GM23248 (cell line): ENCODE measurements around the gene TRIM54. TPM values are rescaled to one million over a fixed set of nuclear protein-coding genes. Genes with fewer than 3 reads are reported as not detected.

Source experiments
- DNase-seq: peaks from one replicate; pipeline ENCODE4 v3.0.0-alpha.2; 2015
- H2AFZ ChIP-seq: fragments of 200-600 bp; sonication (generic); 2 replicates; pipeline ENCODE4 v1.6.1; 2016; ENCODE audit warnings: antibody characterized with exemption
- H3F3A ChIP-seq: fragments of 200-600 bp; sonication (generic); 2 replicates; pipeline ENCODE4 v1.6.1; 2016; ENCODE audit warnings: mild to moderate bottlenecking, antibody characterized with exemption, mixed run types; ENCODE audit not compliant: insufficient read depth
- H3K27ac ChIP-seq: fragments of 200-600 bp; sonication (generic); 2 replicates; pipeline ENCODE4 v1.5.1; 2016; ENCODE audit warnings: mild to moderate bottlenecking
- H3K27me3 ChIP-seq: fragments of 200-600 bp; sonication (generic); replicated peaks from 2 replicates; pipeline ENCODE4 v1.6.1; 2016; ENCODE audit warnings: mild to moderate bottlenecking; ENCODE audit not compliant: insufficient read depth
- H3K36me3 ChIP-seq: fragments of 200-600 bp; sonication (generic); 2 replicates; pipeline ENCODE4 v1.6.1; 2016; ENCODE audit warnings: low read depth, mild to moderate bottlenecking
- H3K4me1 ChIP-seq: fragments of 200-600 bp; sonication (generic); 2 replicates; pipeline ENCODE4 v1.6.1; 2016; ENCODE audit warnings: mild to moderate bottlenecking; ENCODE audit not compliant: insufficient read depth
- H3K4me2 ChIP-seq: fragments of 200-600 bp; sonication (generic); one replicate; pipeline ENCODE4 v1.6.1; 2016; ENCODE audit warnings: mild to moderate bottlenecking; ENCODE audit not compliant: unreplicated experiment
- H3K4me3 ChIP-seq: fragments of 200-600 bp; sonication (generic); 2 replicates; pipeline ENCODE4 v1.5.1; 2016; ENCODE audit warnings: mild to moderate bottlenecking
- H3K79me2 ChIP-seq: fragments of 200-600 bp; sonication (generic); 2 replicates; pipeline ENCODE4 v1.6.1; 2016; ENCODE audit warnings: mild to moderate bottlenecking; ENCODE audit not compliant: insufficient read depth
- H3K9ac ChIP-seq: fragments of 200-600 bp; sonication (generic); 2 replicates; pipeline ENCODE4 v1.6.1; 2016; ENCODE audit warnings: mild to moderate bottlenecking
- H3K9me2 ChIP-seq: fragments of 200-600 bp; sonication (generic); 2 replicates; pipeline ENCODE4 v1.6.1; 2016; ENCODE audit warnings: mixed run types, mild to moderate bottlenecking, moderate library complexity; ENCODE audit not compliant: insufficient read depth
- H3K9me3 ChIP-seq: fragments of 200-600 bp; sonication (generic); one replicate; pipeline ENCODE4 v1.6.1; 2017; ENCODE audit warnings: low read depth
- H4K20me1 ChIP-seq: fragments of 200-600 bp; sonication (generic); 2 replicates; pipeline ENCODE4 v1.6.0; 2016; ENCODE audit not compliant: insufficient read depth
- EZH2 ChIP-seq: fragments of 200-600 bp; sonication (generic); IDR thresholded peaks from 2 replicates; pipeline ENCODE4 v1.6.1; 2018; ENCODE audit warnings: antibody characterized with exemption, mild to moderate bottlenecking; ENCODE audit not compliant: insufficient read depth, poor library complexity, severe bottlenecking
- EZH2phosphoT487 ChIP-seq: fragments of 200-600 bp; sonication (generic); IDR thresholded peaks from 2 replicates; pipeline ENCODE4 v1.6.1; 2018; ENCODE audit warnings: antibody characterized with exemption, moderate library complexity, mild to moderate bottlenecking, low read depth; ENCODE audit not compliant: insufficient read depth
- WGBS, 2 experiments: methylation state at CpG; one replicate each; pipeline ENCODE4 v1.1.6; 2015 to 2017; ENCODE audit warnings: low lambda C conversion rate in 2 of 2, low coverage in 1 of 2; ENCODE audit errors: missing lambda C conversion rate in 2 of 2; 5-methylcytosine and 5-hydroxymethylcytosine counted together
- in situ Hi-C: fragments of 300-500 bp; cut with MboI; formaldehyde crosslinking; loops from 2 replicates; pipeline ENCODE4 v1.15.0; 2020
- polyA plus RNA-seq: library from polyadenylated mRNA; unstranded; fragments of >200 nt; fragmentation: Nextera tagmentation; extraction: Ambion mirVana; gene quantifications from 2 replicates; pipeline ENCODE4 v1.2.1, GENCODE V29; 2016
- total RNA-seq: library from RNA; depleted of rRNA; stranded (reverse); fragments of >200 nt; shearing (Covaris generic); gene quantifications from 2 replicates; pipeline ENCODE4 v1.2.3, GENCODE V29; 2014

TRIM54 gene
- total and polyA plus RNA-seq, 2 experiments from 2014 or later: not detected

DNA sequence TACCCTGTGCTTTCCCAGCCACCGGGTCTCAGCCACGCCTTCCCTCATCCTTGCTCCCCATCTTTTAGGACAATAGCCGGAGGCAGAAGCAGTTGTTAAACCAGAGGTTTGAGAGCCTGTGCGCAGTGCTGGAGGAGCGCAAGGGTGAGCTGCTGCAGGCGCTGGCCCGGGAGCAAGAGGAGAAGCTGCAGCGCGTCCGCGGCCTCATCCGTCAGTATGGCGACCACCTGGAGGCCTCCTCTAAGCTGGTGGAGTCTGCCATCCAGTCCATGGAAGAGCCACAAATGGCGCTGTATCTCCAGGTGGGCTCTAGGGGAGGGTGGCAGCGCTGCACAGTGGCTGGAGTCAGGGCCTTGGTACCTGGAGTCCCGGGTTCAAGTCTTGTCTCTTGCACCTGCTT, 23.3 kb downstream of the TRIM54 start:
- Histone ChIP-seq H3K9me3 (no peaks in the 10 kb centered on the region), H3F3A (no peaks in the 10 kb centered on the region), H3K27ac (no peak overlapping the region), H3K4me1 (0 out of 2 replicates have a peak, but pooled peaks cover 4% of the 10 kb centered on the region), H3K9me2 (no peaks in the 10 kb centered on the region), H3K9ac (no peak overlapping the region), H4K20me1 (no peaks in the 10 kb centered on the region), H3K27me3 (peaks cover 20% of the 10 kb centered on the region), H2AFZ (no peak overlapping the region), H3K4me3 (no peak overlapping the region), H3K4me2 (no peak overlapping the region), H3K79me2 (no peaks in the 10 kb centered on the region), H3K36me3 (no peaks in the 10 kb centered on the region; the same call in 1 of the 2 replicates)
- no peak for DNase-seq
- TF ChIP-seq EZH2phosphoT487: no peak
- WGBS, 2 experiments: 80 to 84% methylated on average over 16 of the region's 16 CpGs
- in situ Hi-C loops: no loop called here

DNA sequence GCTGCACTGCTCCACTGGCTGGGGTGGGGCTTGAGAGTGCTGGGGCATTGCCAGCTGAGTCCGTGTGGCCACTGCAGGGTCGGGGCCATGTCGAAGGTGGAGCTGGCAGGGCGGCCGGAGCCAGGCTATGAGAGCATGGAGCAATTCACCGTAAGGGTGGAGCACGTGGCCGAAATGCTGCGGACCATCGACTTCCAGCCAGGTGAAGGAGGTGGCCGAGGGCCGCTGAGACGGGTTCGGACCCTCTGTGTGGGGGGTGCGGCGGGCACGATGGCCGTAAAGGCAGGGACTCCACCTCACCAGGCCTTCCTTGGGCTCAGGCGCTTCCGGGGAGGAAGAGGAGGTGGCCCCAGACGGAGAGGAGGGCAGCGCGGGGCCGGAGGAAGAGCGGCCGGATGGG, 23.9 kb downstream of the TRIM54 start:
- Histone ChIP-seq H3K36me3 (no peaks in the 10 kb centered on the region; the same call in 1 of the 2 replicates), H3K9me2 (no peaks in the 10 kb centered on the region), H4K20me1 (no peaks in the 10 kb centered on the region), H3K4me3 (no peak overlapping the region), H3K4me2 (no peak overlapping the region), H3F3A (no peaks in the 10 kb centered on the region), H3K9me3 (no peaks in the 10 kb centered on the region), H3K4me1 (0 out of 2 replicates have a peak, but pooled peaks cover 4% of the 10 kb centered on the region), H3K27me3 (peaks cover 20% of the 10 kb centered on the region), H3K27ac (no peak overlapping the region), H3K79me2 (no peaks in the 10 kb centered on the region), H2AFZ (no peak overlapping the region), H3K9ac (no peak overlapping the region)
- DNase-seq: no peak
- 24 to 31% methylated on average over 18 to 26 of the region's 26 CpGs for WGBS, 2 experiments
- TF ChIP-seq EZH2: no peak
- 0 out of 2 replicates have a peak, but pooled peaks have one; percentile 11 for TF ChIP-seq EZH2phosphoT487
- in situ Hi-C loops: no loop called here

DNA sequence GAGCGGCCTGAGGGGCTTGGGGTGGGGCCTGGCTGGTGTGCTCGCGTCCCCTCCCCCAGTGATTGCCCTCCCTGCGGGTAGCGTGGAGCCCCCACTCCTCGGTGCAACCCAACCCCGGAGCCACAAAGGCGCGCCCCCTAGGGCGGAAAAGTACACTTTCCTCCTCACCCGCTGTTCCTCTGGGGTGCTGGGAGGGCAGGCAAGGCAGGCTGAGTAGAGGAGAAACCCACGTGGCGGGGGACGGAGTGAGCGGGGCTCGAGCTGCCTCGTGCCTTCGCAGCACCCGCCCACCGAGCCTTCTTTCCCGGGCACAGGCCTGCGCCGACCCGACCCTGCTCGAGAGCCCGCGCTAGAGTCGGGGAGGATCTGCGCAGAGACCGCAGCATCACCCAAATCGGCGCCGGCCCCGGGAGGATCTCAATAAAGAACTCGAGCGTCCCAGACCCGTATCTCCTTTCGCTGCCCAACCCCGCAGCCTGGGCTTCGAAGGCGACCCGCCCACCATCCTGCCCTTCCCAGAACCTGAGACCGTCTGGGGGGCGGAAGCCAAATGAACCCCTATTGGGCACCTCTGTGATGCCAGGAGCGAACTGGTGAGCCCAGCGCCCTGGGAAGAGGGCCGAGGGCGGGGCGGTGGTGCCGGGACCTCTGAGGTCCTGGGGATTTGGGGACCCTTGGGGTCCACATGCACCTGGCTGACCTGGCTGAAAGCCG, 24.5 kb downstream of the TRIM54 start:
- TF ChIP-seq EZH2: peak; percentile 93
- TF ChIP-seq EZH2phosphoT487: peak; percentile 40; the same call in 1 of the 2 replicates
- Histone ChIP-seq H3K27me3 (peaks cover 20% of the 10 kb centered on the region), H3K4me1 (0 out of 2 replicates have a peak, but pooled peaks cover 4% of the 10 kb centered on the region), H3K9me2 (no peaks in the 10 kb centered on the region), H3K27ac (no peak overlapping the region), H3K9ac (no peak overlapping the region), H3K9me3 (no peaks in the 10 kb centered on the region), H3K79me2 (no peaks in the 10 kb centered on the region), H4K20me1 (no peaks in the 10 kb centered on the region), H3K4me3 (no peak overlapping the region), H3F3A (no peaks in the 10 kb centered on the region), H3K36me3 (no peaks in the 10 kb centered on the region; the same call in 1 of the 2 replicates), H2AFZ (no peak overlapping the region), H3K4me2 (no peak overlapping the region)
- 2 to 3% methylated on average over 27 to 40 of the region's 51 CpGs for WGBS, 2 experiments
- in situ Hi-C loops: no loop called here
- peak; percentile 39 for DNase-seq

DNA sequence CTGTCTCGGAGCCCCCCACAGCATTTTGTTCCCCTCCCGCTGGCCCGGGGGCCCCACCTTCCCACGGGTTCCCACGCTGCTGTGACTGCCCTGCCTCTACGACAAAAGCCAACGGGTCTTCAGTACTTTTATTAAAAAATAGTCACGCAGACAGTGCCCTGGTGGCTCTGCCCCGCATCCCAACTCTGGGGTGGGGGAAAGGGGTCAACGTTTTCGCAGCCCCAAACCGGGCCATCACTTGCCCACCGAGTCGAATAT, 25.0 kb downstream of the TRIM54 start:
- in situ Hi-C loops: no loop called here

More for the DNA sequence above, 25.0 kb downstream of the TRIM54 start:
- WGBS, 2 experiments: 10 to 13% methylated on average over 12 to 14 of the region's 14 CpGs
- Histone ChIP-seq H3K9me3 (no peaks in the 10 kb centered on the region), H3K36me3 (no peaks in the 10 kb centered on the region; the same call in 1 of the 2 replicates), H4K20me1 (no peaks in the 10 kb centered on the region), H3K4me3 (no peak overlapping the region), H3K27me3 (peaks cover 20% of the 10 kb centered on the region), H2AFZ (no peak overlapping the region), H3K79me2 (no peaks in the 10 kb centered on the region), H3K9ac (no peak overlapping the region), H3K4me1 (0 out of 2 replicates have a peak, but pooled peaks cover 4% of the 10 kb centered on the region), H3K27ac (no peak overlapping the region), H3K4me2 (no peak overlapping the region), H3F3A (no peaks in the 10 kb centered on the region), H3K9me2 (no peaks in the 10 kb centered on the region)
- 0 out of 2 replicates have a peak, but pooled peaks have one; percentile 26 for TF ChIP-seq EZH2phosphoT487
- TF ChIP-seq EZH2: peak; percentile 89
- no peak for DNase-seq
